Pancreas (tissue), 10 donors: ENCODE data around the gene DDIT4L. TPM values are rescaled to one million over a fixed set of nuclear protein-coding genes. Genes with fewer than 3 reads are reported as not detected.

Experiments used
- ATAC-seq, 4 donors: fragments of 200-7000 bp; cut with Tn5 transposase; one replicate each; pipeline versions ENCODE4 v1.8.0 to v1.9.1; 2020; ENCODE audit warnings: mild to moderate bottlenecking in 4 of 4, moderate library complexity in 4 of 4
- DNase-seq, 6 donors: peaks; one replicate each; pipeline ENCODE4 v3.0.0-alpha.2; 2020
- FAIRE-seq: peaks from 2 replicates; lab custom pipeline; 2012; peaks lifted over from hg19 to GRCh38; lab: Jason Lieb, UNC
- H3K27ac ChIP-seq, 4 donors: fragments of 200-600 bp; sonication (generic); 1 replicate in 3 of 4; 2 replicates in 1 of 4; pipeline versions ENCODE4 v1.5.0 to v1.8.0; 2020
- H3K27me3 ChIP-seq, 4 donors: fragments of 200-600 bp; one replicate each; pipeline ENCODE4 v1.8.0; 2021
- H3K36me3 ChIP-seq, 3 donors: fragments of 200-600 bp; sonication (generic) in 1 of 3; one replicate each; pipeline versions ENCODE4 v1.5.0 to v1.8.0; 2020 to 2021
- H3K4me1 ChIP-seq, 3 donors: fragments of 200-600 bp; one replicate each; pipeline ENCODE4 v1.8.0; 2021
- H3K4me3 ChIP-seq, 4 donors: fragments of 200-600 bp; sonication (generic) in 2 of 4; one replicate each; pipeline versions ENCODE4 v1.5.0 to v1.8.0; 2020 to 2021
- H3K9me3 ChIP-seq, 4 donors: fragments of 200-600 bp; one replicate each; pipeline ENCODE4 v1.8.0; 2021
- WGBS, 2 donors: extraction: QIAGEN DNeasy Blood & Tissue Kit; methylation state at CpG; one replicate each; pipeline ENCODE4 v1.1.7; 2013; 5-methylcytosine and 5-hydroxymethylcytosine counted together
- intact Hi-C, 3 donors: fragments of 100-400 bp; cut with DNase I; formaldehyde crosslinking; loops; one replicate each; pipeline versions ENCODE4 v1.11.1 to v1.14.2; 2022
- polyA plus RNA-seq, 2 donors: library from polyadenylated mRNA; stranded (reverse); fragments of 200-250 nt; gene quantifications; one replicate each; pipeline ENCODE4 v1.2.3, GENCODE V29; 2013
- total RNA-seq, 6 donors: library from RNA; stranded (reverse); fragmentation: NEBNext Ultra II Directional in 4 of 6; extraction: Animal tissue kit (Norgen Biotek cat#: 25700) in 4 of 6; gene quantifications; one replicate each; pipeline versions ENCODE4 v1.2.1 to v1.2.4, GENCODE V29; 2021 to 2023
- TF ChIP-seq, protein P1 (sequence below), 4 donors: fragments of 200-600 bp; sonication (generic) in 3 of 4; IDR thresholded peaks; one replicate each; pipeline versions ENCODE4 v1.5.0 to v1.8.0; 2021; ENCODE audit warnings: antibody characterized with exemption in 4 of 4
- donor health status: healthy with polysubstance abuse.
- donor health status: DM: no; HTN: no; CAD: no; lungs with moderate emphysema.
- donor health status: DM: no; HTN: no; CAD: no.
- donor health status: control.
- donor health status: control.
- donor health status: Bipolar disorder and iron deficiency.
- donor health status: DM: yes; HTN: yes; CAD: no.
- donor health status: DM: no; HTN: no; CAD: no.
- donor health status: DM: no; HTN: no; CAD: no.
- donor health status: DM: yes; HTN: yes; CAD: no.

Gene DDIT4L
- total and polyA plus RNA-seq, 8 donors: 0.08 to 0.43 (median 0.16) TPM; not detected in 1

DNA sequence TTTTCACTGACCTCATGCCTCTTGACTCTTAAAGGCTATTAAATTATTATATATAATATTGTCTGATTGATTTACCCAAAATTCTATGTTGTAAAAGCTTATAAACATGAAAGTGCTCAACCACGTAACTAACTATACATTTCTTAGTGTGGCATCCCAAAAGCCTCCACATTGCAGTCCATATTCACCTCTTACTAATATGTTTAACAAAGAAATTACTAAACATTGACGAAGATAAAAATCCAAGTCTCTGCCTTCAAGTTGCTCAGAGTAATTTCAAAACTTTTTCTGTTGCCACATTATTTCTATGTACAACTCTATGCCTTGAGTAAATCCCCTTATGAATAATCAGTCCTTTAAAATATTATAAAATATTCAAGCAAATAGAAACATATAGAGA, 14.4 kb downstream of the DDIT4L start:
- FAIRE-seq (no peak), DNase-seq (no peak), ATAC-seq (no peak)
- TF ChIP-seq, protein P1, sequence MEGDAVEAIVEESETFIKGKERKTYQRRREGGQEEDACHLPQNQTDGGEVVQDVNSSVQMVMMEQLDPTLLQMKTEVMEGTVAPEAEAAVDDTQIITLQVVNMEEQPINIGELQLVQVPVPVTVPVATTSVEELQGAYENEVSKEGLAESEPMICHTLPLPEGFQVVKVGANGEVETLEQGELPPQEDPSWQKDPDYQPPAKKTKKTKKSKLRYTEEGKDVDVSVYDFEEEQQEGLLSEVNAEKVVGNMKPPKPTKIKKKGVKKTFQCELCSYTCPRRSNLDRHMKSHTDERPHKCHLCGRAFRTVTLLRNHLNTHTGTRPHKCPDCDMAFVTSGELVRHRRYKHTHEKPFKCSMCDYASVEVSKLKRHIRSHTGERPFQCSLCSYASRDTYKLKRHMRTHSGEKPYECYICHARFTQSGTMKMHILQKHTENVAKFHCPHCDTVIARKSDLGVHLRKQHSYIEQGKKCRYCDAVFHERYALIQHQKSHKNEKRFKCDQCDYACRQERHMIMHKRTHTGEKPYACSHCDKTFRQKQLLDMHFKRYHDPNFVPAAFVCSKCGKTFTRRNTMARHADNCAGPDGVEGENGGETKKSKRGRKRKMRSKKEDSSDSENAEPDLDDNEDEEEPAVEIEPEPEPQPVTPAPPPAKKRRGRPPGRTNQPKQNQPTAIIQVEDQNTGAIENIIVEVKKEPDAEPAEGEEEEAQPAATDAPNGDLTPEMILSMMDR (IDR thresholded peaks at IDR 0.05): no peak
- Histone ChIP-seq H3K27ac (no peak overlapping the region), H3K4me3 (no peak overlapping the region), H3K4me1 (no peaks in the 10 kb centered on the region), H3K27me3 (no peaks in the 10 kb centered on the region), H3K36me3 (no peaks in the 10 kb centered on the region), H3K9me3 (no peaks in the 10 kb centered on the region)
- intact Hi-C loops: no loop called here
- WGBS, 2 donors: 75 to 87% methylated on average over 2 of the region's 2 CpGs

DNA sequence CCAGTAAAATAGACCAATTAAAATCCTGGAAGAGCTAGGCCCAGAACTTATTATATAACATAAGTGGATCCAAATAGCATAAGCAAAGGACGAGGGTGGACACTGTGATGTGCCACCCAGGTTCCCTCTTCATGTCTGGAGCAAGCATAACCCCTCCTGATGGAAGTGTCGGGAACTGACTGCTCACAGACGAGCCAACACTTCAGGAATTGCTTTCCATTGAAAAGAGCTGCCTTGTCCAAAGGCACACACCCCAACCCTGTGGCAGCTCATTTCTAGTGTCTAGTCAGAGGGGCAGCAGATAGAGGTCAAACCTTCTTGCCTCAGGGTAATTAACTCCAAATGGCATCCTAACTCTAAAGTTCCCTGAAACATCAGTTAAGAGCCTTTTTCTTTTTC, 15.3 kb downstream of the DDIT4L start:
- intact Hi-C loops: no loop called here
- TF ChIP-seq, protein P1 (IDR thresholded peaks at IDR 0.05): no peak
- no peak overlapping the region for H3K4me3 ChIP-seq
- ATAC-seq: no peak
- H3K4me1 ChIP-seq: no peaks in the 10 kb centered on the region
- H3K36me3 ChIP-seq: no peaks in the 10 kb centered on the region
- no peak overlapping the region for H3K27ac ChIP-seq
- H3K27me3 ChIP-seq: no peaks in the 10 kb centered on the region
- no peak for DNase-seq
- 70 to 74% methylated on average over 3 of the region's 3 CpGs for WGBS, 2 donors
- no peak for FAIRE-seq
- H3K9me3 ChIP-seq: no peaks in the 10 kb centered on the region

DNA sequence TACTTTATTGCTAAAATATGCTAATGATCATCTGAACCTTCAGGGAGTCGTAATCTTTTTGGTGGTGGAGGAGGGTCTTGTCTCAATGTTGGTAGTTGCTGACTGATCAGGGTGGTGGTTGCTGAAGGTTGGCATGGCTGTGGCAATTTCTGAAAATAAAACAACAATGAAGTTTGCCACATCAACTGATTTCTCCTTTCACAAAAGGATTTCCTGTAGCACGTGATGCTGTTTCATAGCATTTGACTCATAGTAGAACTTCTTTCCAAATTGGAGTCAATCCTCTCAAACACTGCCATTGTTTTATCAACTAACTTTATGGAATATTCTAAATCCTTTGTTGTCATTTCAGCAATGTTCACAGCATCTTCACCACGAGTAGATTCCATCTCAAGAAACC, 19.3 kb downstream of the DDIT4L start:
- FAIRE-seq: no peak
- no peak overlapping the region for H3K27ac ChIP-seq
- no peaks in the 10 kb centered on the region for H3K9me3 ChIP-seq
- no peak for ATAC-seq
- H3K36me3 ChIP-seq: no peaks in the 10 kb centered on the region
- intact Hi-C loops: no loop called here
- DNase-seq: no peak
- 51 to 60% methylated on average over 3 of the region's 3 CpGs for WGBS, 2 donors
- no peaks in the 10 kb centered on the region for H3K4me1 ChIP-seq
- H3K27me3 ChIP-seq: no peaks in the 10 kb centered on the region
- TF ChIP-seq, protein P1 (IDR thresholded peaks at IDR 0.05): no peak
- H3K4me3 ChIP-seq: no peak overlapping the region

DNA sequence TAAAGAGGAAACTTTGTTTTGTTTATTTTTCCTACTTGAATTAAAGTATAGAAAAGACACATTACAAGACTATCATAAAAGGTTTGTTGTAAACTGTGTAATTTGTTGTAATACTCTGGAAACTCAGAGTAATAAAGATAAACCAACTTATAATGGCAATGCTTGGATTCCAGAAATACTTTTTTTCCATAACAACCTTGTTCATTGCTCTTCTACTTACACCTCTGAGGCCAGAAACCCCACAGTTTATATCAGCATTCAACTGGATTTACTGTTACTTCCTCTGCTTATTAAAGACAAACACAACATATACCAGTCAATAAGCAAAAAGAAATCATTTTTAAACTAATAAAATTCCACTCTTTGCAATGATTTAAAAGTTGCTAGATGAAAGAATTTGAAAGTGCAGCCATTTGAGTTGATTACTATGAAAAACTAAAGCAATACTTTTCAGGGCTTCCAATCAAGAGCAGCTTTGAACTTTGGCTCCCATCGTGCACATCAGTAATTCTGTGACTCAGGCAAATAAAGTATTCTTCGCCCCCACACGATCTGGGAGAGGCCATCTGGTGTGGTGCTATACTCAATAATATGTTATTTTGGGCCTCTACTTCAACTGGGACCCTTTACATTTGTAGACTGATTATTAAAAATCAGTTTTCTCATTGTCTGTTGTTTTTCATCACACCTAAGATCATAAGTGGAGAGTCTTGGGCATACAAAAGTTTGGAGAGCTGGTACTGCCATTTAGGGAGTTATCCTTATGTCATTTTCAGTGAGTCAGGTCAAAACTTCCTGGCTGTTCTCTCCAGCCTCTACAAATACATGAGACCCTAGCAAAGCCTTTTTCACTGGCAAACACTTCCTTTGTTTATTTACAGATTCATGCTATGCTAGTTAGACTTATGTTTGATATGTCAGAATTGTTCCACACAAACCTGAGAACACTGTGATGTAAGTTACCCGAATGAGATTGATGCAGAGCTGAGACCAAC, 20.5 kb downstream of the DDIT4L start:
- DNase-seq (no peak), ATAC-seq (no peak), FAIRE-seq (no peak)
- H3K9me3 ChIP-seq: no peaks in the 10 kb centered on the region
- TF ChIP-seq, protein P1 (IDR thresholded peaks at IDR 0.05): no peak
- no peaks in the 10 kb centered on the region for H3K36me3 ChIP-seq
- WGBS, 2 donors: 37 to 51% methylated on average over 4 of the region's 4 CpGs
- H3K27me3 ChIP-seq: no peaks in the 10 kb centered on the region
- no peaks in the 10 kb centered on the region for H3K4me1 ChIP-seq
- H3K4me3 ChIP-seq: no peak overlapping the region
- no peak overlapping the region for H3K27ac ChIP-seq
- intact Hi-C loops: no loop called here

DNA sequence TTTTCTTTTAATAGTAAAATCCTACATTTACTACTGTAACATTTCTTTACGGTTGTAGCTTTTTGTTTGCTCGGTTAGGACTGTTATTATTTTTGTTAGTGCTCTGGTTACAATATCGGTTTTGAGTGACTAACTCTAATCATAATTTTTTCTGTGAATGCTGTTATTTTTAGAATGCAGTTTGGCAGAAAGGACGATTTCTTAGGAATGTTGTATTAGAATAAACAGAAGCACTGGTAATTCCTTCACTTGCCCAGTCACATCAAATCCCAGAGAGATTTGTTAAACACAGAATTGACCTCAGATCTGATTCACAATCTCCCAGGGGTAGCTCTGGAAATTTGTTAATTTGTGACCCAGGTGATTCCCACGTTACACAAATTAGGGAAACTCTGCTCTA, 21.7 kb downstream of the DDIT4L start:
- FAIRE-seq: no peak
- WGBS, 2 donors: 39 to 49% methylated on average over 5 of the region's 5 CpGs
- Histone ChIP-seq H3K27me3 (no peaks in the 10 kb centered on the region), H3K27ac (no peak overlapping the region), H3K36me3 (no peaks in the 10 kb centered on the region), H3K4me3 (no peak overlapping the region), H3K9me3 (no peaks in the 10 kb centered on the region), H3K4me1 (no peaks in the 10 kb centered on the region)
- DNase-seq: no peak
- intact Hi-C loops: no loop called here
- TF ChIP-seq, protein P1 (IDR thresholded peaks at IDR 0.05): no peak
- ATAC-seq: no peak
